IPS-NIHi7 (cell line): ENCODE results near the gene SPEG.

Source experiments
- DNase-seq: peaks from one replicate; pipeline ENCODE4 v3.0.0; 2012; ENCODE audit warnings: mixed read lengths; ENCODE audit errors: extremely low spot score

SPEG gene

GRCh38 chr2:219443697-219444023, 9.0 kb downstream of the SPEG start:
- no peak for DNase-seq

- DNase-seq = no peak
These were observed 10.0 kb downstream of the SPEG start for GRCh38 chr2:219444566-219445091.

- no peak for DNase-seq
These were observed 10.6 kb downstream of the SPEG start for GRCh38 chr2:219445220-219445640.

- peak; percentile 61 for DNase-seq
These were observed 11.5 kb downstream of the SPEG start for GRCh38 chr2:219446101-219446504.

GRCh38 chr2:219446689-219447088, 12.0 kb downstream of the SPEG start:
- DNase-seq = no peak

- DNase-seq = no peak
These were observed 12.8 kb downstream of the SPEG start for GRCh38 chr2:219447242-219448098.

- DNase-seq = peak; percentile 34
These were observed 13.6 kb downstream of the SPEG start for GRCh38 chr2:219448099-219448775.

- peak; percentile 78 for DNase-seq
These were observed 14.2 kb downstream of the SPEG start for GRCh38 chr2:219448776-219449341.

- DNase-seq = no peak
These were observed 15.0 kb downstream of the SPEG start for GRCh38 chr2:219449609-219450008.

- no peak for DNase-seq
These were observed 17.2 kb downstream of the SPEG start for GRCh38 chr2:219451661-219452360.

- DNase-seq = peak; percentile 54
These were observed 18.0 kb downstream of the SPEG start for GRCh38 chr2:219452361-219453317.

GRCh38 chr2:219453671-219454590, 19.3 kb downstream of the SPEG start:
- DNase-seq = no peak

- no peak for DNase-seq
These were observed 20.9 kb downstream of the SPEG start for GRCh38 chr2:219455581-219455980.

- DNase-seq = peak; percentile 58
These were observed 23.2 kb downstream of the SPEG start for GRCh38 chr2:219457784-219458369.

GRCh38 chr2:219458996-219459395, 24.4 kb downstream of the SPEG start:
- DNase-seq = no peak

GRCh38 chr2:219459460-219460311, 25.0 kb downstream of the SPEG start:
- peak; percentile 90 for DNase-seq

- peak; percentile 87 for DNase-seq
These were observed 25.8 kb downstream of the SPEG start for GRCh38 chr2:219460424-219460926.

GRCh38 chr2:219461047-219461514, 26.4 kb downstream of the SPEG start:
- no peak for DNase-seq
